HL-60 (cell line): Measurements from ENCODE around the gene CTNNBIP1.

Experiments
- GABPA ChIP-seq: IDR thresholded peaks from 2 replicates; pipeline ENCODE4 v1.6.1; 2012; ENCODE audit warnings: low read depth
- POLR2AphosphoS5 ChIP-seq: IDR thresholded peaks from 2 replicates; pipeline ENCODE4 v1.6.1; 2012; ENCODE audit warnings: low read depth
- TF ChIP-seq, protein P1 (sequence below): IDR thresholded peaks from one replicate; pipeline ENCODE4 v1.5.1; 2011; ENCODE audit warnings: low read length, control low read depth, inconsistent platforms; ENCODE audit not compliant: insufficient read depth
- TF ChIP-seq, protein P2 (sequence below): IDR thresholded peaks from 2 replicates; pipeline ENCODE4 v1.6.1; 2012; ENCODE audit warnings: low read depth; ENCODE audit not compliant: insufficient replicate concordance

DNA sequence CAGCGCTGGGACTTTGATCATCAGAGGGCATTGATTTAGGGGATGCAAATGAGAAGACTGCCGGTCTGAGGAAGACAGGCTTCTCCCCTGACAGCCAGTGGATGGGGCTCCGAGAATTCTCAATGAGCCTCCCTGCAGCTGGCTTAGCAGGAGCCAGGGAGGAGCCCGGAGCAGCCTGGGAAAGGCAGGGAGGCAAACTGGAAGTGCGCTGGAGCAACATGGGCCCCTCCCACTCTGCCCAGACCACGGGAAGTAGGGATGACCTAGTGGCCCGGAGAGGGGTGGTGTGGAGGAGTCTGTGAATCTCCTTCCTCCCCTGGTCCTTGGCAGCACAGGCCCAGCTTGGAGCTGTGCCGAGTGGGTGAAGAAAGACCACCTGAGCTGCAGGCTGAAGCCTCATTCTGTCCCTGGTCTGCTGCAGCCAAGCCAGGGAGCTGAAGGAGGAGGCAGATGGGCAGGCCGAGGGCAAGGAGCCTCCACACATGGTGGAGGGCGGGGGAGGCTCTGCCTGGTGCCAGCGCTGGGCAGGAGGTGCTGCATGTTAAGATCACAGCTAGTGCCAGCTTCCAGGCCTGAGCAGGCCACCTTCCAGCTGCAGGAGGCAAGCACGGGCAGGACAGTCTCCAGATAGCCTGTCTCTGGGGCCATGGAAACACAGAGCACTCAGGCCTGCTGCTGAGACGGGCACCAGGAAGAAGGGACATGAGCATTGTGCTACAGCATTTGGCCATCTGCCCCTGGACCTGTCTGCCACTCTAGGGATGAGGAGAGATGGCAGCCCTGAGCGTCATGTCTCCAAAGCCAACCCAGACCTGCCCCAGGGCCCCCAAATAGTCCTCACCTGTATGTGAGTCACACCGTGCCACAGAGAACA, 74.1 kb downstream of the CTNNBIP1 start:
- no peak for TF ChIP-seq POLR2AphosphoS5
- TF ChIP-seq, protein P1, sequence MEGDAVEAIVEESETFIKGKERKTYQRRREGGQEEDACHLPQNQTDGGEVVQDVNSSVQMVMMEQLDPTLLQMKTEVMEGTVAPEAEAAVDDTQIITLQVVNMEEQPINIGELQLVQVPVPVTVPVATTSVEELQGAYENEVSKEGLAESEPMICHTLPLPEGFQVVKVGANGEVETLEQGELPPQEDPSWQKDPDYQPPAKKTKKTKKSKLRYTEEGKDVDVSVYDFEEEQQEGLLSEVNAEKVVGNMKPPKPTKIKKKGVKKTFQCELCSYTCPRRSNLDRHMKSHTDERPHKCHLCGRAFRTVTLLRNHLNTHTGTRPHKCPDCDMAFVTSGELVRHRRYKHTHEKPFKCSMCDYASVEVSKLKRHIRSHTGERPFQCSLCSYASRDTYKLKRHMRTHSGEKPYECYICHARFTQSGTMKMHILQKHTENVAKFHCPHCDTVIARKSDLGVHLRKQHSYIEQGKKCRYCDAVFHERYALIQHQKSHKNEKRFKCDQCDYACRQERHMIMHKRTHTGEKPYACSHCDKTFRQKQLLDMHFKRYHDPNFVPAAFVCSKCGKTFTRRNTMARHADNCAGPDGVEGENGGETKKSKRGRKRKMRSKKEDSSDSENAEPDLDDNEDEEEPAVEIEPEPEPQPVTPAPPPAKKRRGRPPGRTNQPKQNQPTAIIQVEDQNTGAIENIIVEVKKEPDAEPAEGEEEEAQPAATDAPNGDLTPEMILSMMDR, result no peak
- TF ChIP-seq GABPA, result no peak
- TF ChIP-seq, protein P2, sequence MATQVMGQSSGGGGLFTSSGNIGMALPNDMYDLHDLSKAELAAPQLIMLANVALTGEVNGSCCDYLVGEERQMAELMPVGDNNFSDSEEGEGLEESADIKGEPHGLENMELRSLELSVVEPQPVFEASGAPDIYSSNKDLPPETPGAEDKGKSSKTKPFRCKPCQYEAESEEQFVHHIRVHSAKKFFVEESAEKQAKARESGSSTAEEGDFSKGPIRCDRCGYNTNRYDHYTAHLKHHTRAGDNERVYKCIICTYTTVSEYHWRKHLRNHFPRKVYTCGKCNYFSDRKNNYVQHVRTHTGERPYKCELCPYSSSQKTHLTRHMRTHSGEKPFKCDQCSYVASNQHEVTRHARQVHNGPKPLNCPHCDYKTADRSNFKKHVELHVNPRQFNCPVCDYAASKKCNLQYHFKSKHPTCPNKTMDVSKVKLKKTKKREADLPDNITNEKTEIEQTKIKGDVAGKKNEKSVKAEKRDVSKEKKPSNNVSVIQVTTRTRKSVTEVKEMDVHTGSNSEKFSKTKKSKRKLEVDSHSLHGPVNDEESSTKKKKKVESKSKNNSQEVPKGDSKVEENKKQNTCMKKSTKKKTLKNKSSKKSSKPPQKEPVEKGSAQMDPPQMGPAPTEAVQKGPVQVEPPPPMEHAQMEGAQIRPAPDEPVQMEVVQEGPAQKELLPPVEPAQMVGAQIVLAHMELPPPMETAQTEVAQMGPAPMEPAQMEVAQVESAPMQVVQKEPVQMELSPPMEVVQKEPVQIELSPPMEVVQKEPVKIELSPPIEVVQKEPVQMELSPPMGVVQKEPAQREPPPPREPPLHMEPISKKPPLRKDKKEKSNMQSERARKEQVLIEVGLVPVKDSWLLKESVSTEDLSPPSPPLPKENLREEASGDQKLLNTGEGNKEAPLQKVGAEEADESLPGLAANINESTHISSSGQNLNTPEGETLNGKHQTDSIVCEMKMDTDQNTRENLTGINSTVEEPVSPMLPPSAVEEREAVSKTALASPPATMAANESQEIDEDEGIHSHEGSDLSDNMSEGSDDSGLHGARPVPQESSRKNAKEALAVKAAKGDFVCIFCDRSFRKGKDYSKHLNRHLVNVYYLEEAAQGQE, result no peak
